Hematopoietic multipotent progenitor cell treated with erythropoietin and hydrocortisone succinate and interleukin-3 and kit ligand, for 4 days (in vitro differentiated cells): ENCODE results near the gene DENND2A.
A peak's percentile ranks its signal among the peaks of the same experiment; 100 is the strongest.
"Not testable (repeated sequence)": the region's sequence is repeated elsewhere in the genome, so short reads cannot be mapped to it uniquely, and the experiment has no call there.

ENCODE experiments used
- DNase-seq: peaks from one replicate; pipeline ENCODE4 v3.0.0-alpha.2; 2015

DENND2A gene

DNA sequence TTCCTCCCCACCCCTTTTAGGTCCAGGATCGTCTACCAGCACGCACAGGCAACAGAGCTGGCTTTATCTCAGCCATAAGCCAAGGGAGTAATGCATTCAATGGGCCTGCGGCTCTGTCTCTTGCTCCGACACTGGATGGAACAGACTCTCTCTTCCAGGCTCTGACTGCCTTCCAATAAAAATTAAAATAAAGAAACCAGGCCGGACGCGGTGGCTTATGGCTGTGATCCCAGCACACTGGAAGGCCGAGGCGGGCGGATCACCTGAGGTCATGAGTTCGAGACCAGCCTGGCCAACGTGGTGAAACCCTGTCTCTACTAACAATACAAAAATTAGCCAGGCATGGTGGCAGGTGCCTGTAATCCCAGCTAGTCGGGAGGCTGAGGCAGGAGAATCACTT, 4.1 kb upstream of the DENND2A start:
- not testable (repeated sequence) for DNase-seq

DNA sequence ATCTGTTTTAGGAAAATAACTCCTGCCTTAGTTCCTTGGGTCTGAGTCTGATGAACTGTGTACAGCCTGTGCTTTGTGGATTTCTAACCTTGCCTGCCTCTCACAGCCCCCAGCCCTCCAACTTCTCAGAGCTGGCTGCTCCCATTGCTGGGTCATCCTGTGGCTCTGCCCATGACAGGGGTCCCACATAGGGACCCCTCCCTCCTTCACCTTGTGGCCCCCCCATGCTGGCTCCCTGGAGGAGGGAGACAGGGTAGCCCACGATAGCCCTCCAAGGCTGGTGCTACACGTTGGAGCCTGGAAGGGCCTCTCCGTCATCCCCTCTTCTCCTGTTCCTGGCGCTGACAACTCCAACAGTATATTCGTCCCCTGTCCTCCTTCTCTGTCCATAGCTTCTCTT, 2.8 kb upstream of the DENND2A start:
- no peak for DNase-seq

DNA sequence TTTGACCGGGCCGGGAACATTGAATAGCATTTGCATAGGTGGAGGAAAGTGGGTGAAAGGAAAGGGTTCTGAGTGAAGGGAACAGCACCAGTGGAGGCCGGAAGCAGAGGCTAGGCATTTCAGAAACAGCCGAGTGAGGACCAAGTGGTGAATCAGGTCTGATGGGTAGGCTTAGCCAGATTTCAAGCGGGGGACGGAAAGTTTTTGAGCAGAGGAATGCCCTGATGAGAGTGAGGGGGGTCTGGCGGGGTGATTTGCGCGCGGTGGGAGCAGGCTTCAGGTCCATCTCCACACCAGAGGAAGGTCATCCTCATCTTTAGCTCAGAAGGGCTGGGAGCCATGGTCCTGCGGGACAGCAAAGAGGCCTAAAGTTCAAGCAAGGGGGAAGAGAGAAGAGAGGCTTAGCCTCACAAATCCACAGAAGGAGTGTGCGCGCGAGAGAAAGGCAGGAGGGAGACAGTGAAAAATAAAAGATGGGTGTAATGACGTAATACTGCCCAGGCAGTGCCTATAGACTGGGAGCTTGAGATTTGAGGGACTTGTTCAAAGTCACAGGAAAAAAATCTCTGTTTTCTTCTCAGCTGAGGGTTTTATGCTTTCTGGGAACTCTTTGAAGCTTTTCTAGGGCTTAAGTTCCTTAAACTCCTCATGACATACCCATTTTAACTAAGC, 1.0 kb upstream of the DENND2A start:
- no peak for DNase-seq

DNA sequence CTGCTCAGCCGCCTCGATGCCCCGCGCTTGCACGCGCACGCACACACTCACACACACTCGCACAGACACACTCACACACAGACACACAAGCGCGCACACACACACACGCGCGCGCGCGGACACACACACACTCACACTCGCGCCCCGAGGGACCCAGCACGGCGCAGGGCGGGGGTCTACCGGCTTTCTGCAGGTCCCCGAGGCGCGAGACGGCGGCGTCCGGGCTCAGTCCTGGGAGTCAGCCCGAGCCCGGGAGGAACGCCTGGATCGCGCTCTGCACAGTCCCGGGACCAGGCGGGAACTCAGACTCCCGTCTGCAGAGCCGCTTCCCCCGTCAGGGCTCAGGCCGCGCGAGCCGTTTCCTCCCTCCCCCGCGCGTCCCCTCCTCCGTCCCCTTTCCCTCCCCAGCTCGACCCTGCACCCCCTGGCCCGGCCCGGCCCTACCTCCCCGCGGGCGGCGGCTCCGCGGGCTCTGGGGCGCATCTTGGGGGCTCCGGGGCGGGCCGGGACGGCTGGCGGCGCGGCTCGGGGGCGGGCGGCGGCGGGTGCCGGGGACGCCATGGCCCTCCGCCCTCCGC, 464 bp downstream of the DENND2A start:
- no peak for DNase-seq

DNA sequence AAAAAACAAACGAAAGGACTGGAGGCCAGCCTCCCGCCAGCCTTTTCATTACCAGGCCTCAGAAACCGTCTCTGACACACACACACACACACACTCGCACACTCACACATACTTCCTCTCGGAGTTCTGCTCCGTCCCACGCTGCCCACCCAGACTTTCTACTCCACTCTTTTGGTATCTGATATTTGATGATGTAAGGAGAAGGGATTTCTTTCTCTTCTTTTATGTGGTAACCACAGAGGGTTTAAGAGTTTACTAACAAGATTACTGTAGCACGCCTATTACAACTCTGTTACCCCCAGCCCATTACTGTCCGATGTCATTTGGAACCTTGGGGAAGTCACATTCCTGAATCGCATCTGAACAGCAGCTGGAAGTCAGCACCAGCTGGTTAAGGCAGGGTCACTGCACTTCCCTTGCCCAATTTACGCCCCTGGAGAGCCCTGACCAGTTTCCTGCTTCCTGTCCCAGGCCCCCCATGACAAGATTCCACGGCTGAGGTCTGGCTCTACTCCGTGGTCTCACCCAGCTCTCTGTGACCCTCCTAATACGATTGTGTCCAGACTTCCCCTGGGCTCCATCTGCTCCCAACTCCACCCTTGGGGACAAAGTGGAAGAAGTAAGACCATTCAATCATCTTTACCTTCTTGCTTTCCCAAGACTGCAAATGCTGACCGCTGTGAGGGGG, 1.1 kb downstream of the DENND2A start:
- peak; percentile 32 for DNase-seq

DNA sequence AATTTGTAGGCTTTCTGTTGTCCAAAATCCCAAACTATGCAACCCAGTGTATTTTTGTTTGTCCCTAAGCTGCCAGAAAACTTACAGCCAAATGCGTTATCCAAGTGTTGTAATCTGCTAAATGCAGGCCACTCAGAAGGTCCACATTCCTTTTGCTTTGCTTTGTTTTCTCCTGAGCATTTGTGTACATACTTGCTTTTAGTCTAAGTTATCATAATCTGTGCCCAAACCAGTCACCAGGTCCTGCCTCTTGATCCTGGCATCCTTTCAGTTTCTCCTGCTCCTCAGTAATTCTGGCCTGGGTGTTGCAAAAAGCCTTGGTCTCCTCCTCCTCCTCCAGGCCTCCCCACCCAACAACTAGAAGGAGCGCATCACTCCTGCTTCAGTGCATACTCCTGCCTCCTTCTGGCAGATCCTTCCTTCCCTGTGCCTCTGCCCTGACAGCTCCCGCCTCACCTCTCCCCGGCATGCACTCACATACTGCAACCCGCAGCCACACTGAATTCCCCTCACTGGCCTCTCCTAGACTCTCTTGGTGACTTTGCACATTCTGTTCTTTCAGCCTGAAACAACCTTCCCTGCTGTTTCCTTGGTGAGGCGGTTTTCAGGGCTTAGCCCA, 2.3 kb downstream of the DENND2A start:
- DNase-seq = no peak

DNA sequence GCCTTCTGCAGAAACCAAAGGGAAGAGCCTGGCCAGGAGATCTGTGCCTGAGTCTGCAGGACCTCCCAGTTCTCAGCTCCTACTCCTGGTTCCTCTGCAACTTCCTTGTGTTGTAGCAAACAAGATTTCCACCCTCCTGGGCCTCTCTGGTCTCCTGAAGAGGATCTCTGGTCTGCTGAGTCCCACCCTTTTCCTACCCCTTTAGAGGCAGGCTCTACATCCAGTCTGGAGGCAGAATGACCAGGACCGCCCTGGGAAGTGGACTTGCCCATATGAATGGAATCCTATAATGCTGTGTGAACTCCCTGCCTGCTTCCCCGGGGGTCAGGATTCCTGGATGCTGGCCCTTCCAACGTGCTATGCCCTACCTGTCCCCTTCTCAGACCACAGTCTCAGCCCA, 3.2 kb downstream of the DENND2A start:
- no peak for DNase-seq

DNA sequence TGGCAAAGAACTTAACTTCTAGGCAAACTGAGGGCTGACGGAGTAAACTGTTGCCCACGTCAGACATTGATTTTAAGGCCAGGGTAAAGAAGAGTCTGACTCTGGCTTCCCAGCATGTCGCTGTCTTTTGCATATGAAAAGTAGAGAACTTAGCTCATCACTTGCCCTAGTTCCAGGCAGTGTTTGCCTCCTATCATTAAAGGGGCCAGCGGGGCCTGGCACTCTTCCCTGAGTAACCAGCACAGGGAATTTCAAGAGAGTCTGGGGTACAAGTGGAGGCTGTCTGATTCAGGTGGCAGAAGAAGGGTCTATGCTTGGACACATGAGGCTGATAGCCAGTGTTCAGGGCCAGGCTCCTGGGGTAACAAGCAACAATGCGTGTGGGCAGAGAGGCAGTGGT, 4.8 kb downstream of the DENND2A start:
- no peak for DNase-seq

DNA sequence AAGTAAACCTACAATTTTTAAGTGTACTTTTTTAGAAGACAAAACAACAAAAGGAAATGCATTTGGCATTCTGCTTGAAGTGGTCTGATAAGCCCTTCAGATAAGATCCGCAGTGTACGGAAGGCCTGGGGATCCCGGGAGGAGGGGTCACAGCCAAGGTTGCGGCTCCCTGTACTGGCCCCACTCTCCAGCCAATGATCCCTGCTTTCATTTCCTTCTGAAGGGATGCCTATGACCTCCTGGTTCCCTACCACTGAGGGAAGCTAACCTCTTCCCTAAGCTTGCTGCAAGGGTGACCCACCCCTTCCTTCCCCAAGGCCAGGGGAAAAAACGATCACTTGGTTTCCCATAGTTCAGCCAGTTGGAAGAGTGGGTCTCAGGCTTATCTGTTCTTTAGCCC, 5.3 kb downstream of the DENND2A start:
- no peak for DNase-seq

DNA sequence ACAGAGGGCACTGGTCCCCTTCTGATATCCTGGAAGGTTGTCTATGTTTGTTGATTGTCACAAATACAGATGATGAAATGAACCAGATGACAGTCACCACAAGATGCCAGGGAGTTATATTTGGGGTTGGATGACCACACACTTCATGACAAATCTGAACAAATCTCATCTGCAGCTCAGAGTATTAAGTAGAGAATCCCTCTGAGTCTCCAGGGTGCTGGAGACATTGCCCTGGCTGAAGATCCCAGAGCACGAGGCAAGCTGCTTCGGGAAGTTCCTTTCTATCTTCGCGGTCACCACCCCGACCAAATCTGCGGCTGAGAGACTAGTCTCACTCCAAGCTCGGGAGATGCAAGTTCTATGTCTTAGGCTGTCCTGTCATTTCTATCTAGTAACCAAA, 9.0 kb downstream of the DENND2A start:
- no peak for DNase-seq

DNA sequence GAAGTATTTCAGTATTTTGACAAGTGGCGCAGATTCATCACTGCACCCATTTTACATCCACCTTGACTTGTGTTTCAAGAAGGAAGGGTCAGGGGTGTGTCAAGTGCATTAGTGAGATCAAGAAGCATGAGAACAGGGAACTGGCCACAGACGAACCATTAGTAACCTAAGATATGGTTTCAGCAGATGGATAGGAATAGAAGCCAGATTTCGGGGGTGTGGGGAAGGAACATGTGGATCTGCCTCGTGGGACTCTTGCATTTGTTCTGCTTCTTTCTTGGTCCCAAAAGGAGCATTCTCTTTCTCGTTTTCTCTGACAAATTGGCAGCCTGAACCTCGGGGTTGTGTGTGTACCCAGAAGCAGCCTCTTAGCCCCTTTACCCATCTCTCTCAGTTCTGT, 9.6 kb downstream of the DENND2A start:
- DNase-seq = no peak

DNA sequence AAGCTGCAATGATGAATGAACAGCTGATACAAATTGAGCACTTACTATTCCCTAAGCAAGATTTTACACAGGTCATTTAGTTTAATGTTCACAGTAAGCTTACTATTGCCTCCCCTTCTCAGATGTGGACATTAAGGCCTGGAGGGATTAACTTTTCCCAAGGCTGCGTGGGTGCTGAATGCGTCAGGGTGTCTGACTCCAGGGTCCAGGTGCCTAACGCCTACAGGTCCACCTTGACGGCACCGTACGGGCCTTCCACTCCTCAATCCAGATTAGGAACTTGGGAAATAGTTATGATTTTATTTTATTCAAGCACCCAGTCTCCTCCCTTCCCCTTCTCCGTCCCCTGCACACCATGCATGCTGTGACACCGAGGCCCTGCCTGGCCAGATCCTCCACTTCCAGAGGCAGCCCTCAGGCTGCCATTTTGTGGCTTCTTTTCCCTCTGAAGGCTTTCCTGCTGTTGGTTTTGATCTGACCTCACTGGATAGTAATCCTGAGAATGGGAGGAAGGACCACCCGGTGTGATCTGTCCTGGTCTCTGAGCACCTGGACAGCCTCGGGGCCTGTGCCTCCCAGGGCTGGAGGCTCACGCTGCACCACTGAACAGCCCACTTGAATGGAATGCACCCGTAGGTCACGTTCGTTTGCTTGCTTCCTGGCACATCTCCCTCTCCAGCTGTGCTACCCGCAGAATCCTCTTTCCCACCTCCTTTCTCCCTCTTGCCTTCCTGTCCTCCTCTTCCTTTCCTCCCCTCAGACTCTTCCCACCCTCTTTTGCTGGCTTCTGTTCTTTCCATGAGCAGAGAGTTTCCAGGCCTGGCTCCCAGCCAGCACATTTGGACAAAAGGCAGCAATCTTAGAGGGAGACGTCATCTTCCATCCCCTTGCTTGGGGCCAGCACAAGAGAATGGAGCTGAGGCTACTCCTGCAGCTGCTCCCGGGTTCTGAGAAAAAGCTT, 14.4 kb downstream of the DENND2A start:
- DNase-seq = no peak

DNA sequence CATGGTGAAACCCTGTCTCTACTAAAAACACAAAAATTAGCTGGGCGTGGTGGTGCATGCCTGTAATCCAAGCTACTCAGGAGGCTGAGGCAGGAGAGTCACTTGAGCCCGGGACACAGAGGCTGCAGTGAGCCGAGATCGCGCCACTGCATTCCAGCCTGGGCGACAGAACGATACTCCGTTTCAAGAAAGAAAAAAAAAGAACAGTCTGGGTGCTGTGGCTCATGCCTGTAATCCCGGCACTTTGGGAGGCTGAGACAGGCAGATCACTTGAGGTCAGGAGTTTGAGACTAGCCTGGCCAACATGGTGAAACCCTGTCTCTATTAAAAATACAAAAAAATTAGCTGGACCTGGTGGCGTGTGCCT, 15.4 kb downstream of the DENND2A start:
- not testable (repeated sequence) for DNase-seq

DNA sequence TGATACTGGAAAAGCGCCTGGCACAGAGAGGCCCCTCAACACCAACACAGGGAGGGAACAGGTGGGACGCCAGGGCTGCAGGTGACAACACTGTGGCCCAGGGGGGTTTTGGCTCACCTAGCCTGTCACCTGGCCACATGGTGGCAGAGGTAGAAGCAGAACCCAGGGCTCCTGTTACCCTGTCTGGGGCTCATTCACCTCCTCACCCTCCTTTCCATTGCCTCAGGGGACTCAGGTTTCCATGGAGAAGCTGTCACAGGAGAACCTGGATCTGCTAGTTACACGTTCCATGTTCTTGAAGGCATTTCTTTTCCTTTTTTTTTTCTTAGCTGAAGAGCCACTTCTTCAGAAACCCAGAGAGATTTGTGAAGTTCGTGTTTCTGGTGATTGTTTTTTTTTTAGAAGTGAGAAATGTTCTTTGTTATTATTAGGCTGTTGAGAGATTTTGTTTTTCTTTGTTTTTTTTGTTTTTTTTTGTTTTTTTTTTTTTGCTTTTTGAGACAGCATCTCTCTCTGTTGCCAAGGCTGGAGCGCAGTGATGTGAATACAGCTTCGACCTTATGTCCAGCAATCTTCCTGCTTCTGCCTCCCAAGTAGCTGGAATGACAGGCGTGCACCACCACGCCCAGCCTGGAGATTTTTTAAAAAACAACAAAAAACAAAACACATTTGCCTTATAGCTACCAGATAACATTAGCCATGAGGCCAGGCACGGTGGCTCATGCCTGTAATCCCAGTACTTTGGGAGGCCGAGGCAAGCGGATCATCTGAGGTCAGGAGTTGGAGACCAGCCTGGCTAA, 16.0 kb downstream of the DENND2A start:
- no peak for DNase-seq

DNA sequence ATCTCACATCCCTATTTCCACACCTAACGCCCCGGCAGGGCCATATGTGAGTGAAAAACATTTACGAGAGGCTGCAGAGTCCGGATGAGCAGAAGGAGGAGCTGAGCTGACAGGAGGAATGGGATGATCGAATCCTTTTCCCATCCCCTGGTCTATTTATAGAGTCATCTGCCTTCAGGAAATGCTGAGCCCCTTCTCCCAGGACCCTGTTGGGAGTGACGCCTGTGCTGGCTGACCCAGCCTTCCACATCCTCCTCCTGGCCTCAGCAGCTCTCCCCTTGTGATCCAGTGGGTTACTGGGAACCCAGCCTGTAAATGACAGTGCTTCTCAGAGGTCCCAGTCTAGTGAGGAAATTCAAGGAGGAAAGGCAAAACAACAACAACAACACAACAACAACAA, 16.6 kb downstream of the DENND2A start:
- no peak for DNase-seq

DNA sequence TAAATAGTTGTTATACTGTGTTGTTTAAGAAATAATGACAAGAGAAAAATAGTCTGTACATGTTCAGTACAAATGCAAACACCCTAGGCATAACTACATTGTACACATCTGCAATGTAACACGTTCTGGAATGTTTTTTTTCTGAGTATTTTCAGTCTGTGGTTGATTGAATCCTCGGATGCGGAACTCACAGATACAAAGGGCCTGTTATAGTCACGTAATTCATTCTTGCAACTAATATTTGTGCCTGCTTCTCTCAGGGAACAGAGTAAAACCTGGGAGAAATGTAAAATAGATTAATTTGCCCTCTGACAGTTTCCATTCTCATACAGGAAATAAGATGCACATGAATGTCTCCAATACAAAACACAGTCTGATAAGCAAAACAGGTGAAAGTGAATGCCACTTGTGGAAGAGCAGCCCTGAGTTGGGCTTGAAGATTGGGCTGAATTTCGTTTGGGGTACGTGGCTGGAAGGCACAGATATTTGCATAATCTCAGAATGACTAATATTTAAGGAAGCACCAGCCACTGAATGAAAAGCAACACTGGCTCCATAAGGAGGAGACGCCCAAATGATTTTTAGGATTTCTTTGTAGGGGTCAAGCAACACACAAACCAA, 19.1 kb downstream of the DENND2A start:
- DNase-seq = no peak

DNA sequence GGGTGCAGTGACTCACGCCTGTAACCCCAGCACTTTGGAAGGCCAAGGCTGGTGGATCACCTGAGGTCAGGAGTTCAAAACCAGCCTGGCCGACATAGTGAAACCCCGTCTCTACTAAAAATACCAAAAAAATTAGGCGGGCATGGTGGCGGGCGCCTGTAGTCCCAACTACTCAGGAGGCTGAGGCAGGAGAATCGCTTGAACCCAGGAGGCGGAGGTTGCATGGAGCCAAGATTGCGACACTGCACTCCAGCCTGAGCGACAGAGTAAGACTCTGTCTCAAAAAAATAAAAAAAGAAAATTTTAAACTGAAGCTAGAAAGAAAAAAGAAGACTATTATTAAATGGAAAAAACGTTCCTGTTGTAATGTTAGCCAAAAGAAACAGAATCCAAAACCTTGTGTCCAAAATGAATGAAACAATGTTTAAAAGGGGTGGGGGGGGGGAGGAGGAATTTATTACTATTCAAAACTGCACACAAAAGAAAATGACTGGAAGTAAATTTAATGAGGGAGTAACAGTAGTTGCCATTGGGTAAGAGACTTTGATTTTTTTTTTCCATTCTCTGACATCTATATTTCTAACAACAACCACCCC, 20.6 kb downstream of the DENND2A start:
- not testable (repeated sequence) for DNase-seq

DNA sequence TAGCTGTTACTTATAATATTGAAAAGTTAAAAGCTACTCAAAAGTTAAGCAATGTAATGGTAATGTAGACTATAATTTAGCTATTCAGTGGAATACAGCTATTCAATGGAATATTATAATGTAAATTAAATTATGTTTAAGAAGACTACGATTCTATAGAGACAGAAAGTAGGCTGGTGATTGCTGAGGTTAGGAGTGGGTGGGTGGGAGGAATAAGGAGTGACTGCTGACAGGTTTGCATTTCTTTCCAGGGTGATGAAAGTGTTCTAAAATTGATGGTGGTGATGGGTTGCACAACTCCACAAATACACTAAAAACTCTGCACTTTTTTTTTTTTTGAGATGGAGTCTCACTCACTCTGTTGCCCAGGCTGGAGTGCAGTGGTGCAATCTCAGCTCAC, 21.4 kb downstream of the DENND2A start:
- DNase-seq = no peak

DNA sequence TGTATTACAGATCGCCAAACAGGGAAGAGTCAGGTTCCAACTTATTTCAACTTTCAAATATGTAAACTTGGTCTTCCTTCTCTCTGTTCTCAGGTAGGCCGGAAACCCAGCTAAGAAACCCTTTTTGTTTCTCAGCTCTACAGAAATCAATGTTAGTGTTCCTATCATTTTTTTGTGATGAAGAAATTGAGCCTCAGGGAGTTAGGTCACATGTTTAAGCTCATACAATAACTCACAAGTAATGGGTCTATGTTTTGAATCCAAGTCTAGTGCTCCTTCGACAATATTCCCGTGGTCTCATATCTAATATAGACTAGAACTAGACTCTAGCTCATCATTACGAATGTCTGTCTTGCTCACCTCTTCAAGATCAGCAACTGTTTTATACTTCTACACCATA, 22.3 kb downstream of the DENND2A start:
- DNase-seq = no peak

DNA sequence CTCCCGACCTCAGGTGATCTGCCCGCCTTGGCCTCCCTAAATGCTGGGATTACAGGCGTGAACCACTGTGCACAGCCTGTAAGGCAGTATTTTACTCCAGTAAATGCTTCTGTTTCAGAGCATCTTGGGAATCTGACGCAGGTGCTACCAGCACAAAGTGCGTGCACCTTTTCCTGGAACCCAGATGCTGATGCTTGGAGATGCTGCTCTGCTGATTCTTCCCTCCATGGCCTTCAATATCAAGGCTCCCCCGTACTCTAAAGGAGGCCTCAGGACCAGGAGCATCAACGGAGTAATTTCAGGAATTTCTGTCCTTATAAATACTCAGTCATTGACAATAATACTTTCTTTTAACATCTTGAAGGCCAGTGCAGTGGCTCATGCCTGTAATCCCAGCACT, 23.5 kb downstream of the DENND2A start:
- no peak for DNase-seq

DNA sequence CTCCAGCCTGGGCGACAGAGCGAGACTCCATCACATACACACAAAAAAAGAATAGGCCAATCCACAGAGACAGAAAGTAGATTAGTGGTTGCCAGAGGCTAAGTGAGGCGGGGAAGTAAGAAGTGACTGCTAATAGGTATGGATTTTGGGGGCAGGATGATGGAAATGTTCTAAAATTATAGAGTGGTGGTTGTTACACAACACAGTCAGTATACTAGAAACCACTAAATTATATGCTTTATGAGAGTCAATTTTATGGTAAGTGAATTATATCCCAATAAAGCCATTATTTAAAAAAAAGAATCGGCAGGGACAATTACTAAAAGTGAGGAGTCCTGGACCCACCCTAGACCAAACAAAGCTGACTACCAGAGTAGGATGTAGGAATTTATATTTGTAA, 24.3 kb downstream of the DENND2A start:
- no peak for DNase-seq
